Osteocyte (in vitro differentiated cells): ENCODE measurements around the gene MYO1B. TPM values are rescaled to one million over a fixed set of nuclear protein-coding genes. Genes with fewer than 3 reads are reported as not detected.

Experiments used
- DNase-seq: peaks from one replicate; pipeline ENCODE4 v3.0.0; 2021; ENCODE audit warnings: mixed read lengths; ENCODE audit not compliant: unreplicated experiment; ENCODE audit errors: extremely low spot score
- H3K27ac Mint-ChIP-seq: one replicate; pipeline ENCODE4 v1.8.0; 2021; ENCODE audit warnings: mild to moderate bottlenecking, mixed read lengths; ENCODE audit not compliant: unreplicated experiment
- H3K27me3 Mint-ChIP-seq: one replicate; pipeline ENCODE4 v1.8.0; 2021; ENCODE audit warnings: mixed read lengths; ENCODE audit not compliant: unreplicated experiment
- H3K36me3 Mint-ChIP-seq: one replicate; pipeline ENCODE4 v1.8.0; 2021; ENCODE audit warnings: mixed read lengths; ENCODE audit not compliant: unreplicated experiment
- H3K4me1 Mint-ChIP-seq: one replicate; pipeline ENCODE4 v1.8.0; 2021; ENCODE audit warnings: mixed read lengths; ENCODE audit not compliant: unreplicated experiment
- H3K4me3 Mint-ChIP-seq: one replicate; pipeline ENCODE4 v1.8.0; 2021; ENCODE audit warnings: mild to moderate bottlenecking, moderate library complexity, mixed read lengths; ENCODE audit not compliant: unreplicated experiment
- H3K9me3 Mint-ChIP-seq: one replicate; pipeline ENCODE4 v1.8.0; 2021; ENCODE audit warnings: mixed read lengths; ENCODE audit not compliant: unreplicated experiment
- CTCF ChIP-seq: fragments of 200-600 bp; sonication (generic); IDR thresholded peaks from 2 replicates; pipeline ENCODE4 v1.5.0; 2021; ENCODE audit warnings: antibody characterized with exemption, mild to moderate bottlenecking, moderate library complexity
- total RNA-seq: library from RNA; stranded (reverse); gene quantifications from 2 replicates; pipeline ENCODE4 v1.2.1, GENCODE V29; 2021

Gene MYO1B
- total RNA-seq, 1 donor from 2014 or later, result 91.1 TPM

- no peaks in the 10 kb centered on the region for H3K27me3 Mint-ChIP-seq
- peaks cover 59% of the 10 kb centered on the region for H3K4me1 Mint-ChIP-seq
These were observed 8.3 kb downstream of the MYO1B start for GRCh38 chr2:191253476-191253875.

GRCh38 chr2:191255271-191255670 lies 10.1 kb downstream of the MYO1B start:
- no peak for TF ChIP-seq CTCF
- Mint-ChIP-seq H3K27me3 (no peaks in the 10 kb centered on the region), H3K4me3 (no peak overlapping the region), H3K9me3 (no peaks in the 10 kb centered on the region), H3K4me1 (peaks cover 50% of the 10 kb centered on the region), H3K36me3 (no peaks in the 10 kb centered on the region), H3K27ac (no peak overlapping the region)
- DNase-seq, result no peak

More at GRCh38 chr2:191253476-191253875, 8.3 kb downstream of the MYO1B start:
- TF ChIP-seq CTCF, result no peak
- H3K27ac Mint-ChIP-seq, result no peak overlapping the region
- no peaks in the 10 kb centered on the region for H3K36me3 Mint-ChIP-seq
- H3K9me3 Mint-ChIP-seq, result no peaks in the 10 kb centered on the region
- H3K4me3 Mint-ChIP-seq, result no peak overlapping the region
- DNase-seq, result no peak

GRCh38 chr2:191255756-191256312 lies 10.6 kb downstream of the MYO1B start:
- DNase-seq, result no peak
- H3K27ac Mint-ChIP-seq, result no peak overlapping the region
- peaks cover 50% of the 10 kb centered on the region for H3K4me1 Mint-ChIP-seq
- H3K27me3 Mint-ChIP-seq, result no peaks in the 10 kb centered on the region
- H3K4me3 Mint-ChIP-seq, result no peak overlapping the region
- no peaks in the 10 kb centered on the region for H3K9me3 Mint-ChIP-seq
- no peaks in the 10 kb centered on the region for H3K36me3 Mint-ChIP-seq
- no peak for TF ChIP-seq CTCF

GRCh38 chr2:191257934-191258333 lies 12.7 kb downstream of the MYO1B start:
- no peaks in the 10 kb centered on the region for H3K36me3 Mint-ChIP-seq
- H3K4me1 Mint-ChIP-seq, result peaks cover 41% of the 10 kb centered on the region
- H3K9me3 Mint-ChIP-seq, result no peaks in the 10 kb centered on the region
- no peak for TF ChIP-seq CTCF
- H3K27ac Mint-ChIP-seq, result no peak overlapping the region
- DNase-seq, result no peak
- H3K27me3 Mint-ChIP-seq, result no peaks in the 10 kb centered on the region
- no peak overlapping the region for H3K4me3 Mint-ChIP-seq

- Mint-ChIP-seq H3K27ac (no peak overlapping the region), H3K4me1 (peaks cover 38% of the 10 kb centered on the region), H3K4me3 (no peak overlapping the region), H3K36me3 (no peaks in the 10 kb centered on the region), H3K27me3 (no peaks in the 10 kb centered on the region), H3K9me3 (no peaks in the 10 kb centered on the region)
- no peak for DNase-seq
- TF ChIP-seq CTCF, result no peak
These were observed 13.8 kb downstream of the MYO1B start for GRCh38 chr2:191258996-191259395.
